DMS 273 (cell line): Measurements from ENCODE around the gene NIPA2.

Experiments used
- DNase-seq: peaks from one replicate; lab custom pipeline; 2025; ENCODE audit not compliant: unreplicated experiment; lab: John Stamatoyannopoulos, UW

The NIPA2 gene

GRCh38 chr15:22874966-22875365, 36.5 kb downstream of the NIPA2 start:
- DNase-seq: no peak

GRCh38 chr15:22877117-22877516, 38.7 kb downstream of the NIPA2 start:
- no peak for DNase-seq

GRCh38 chr15:22877607-22878006, 39.1 kb downstream of the NIPA2 start:
- no peak for DNase-seq

GRCh38 chr15:22878103-22878502, 39.6 kb downstream of the NIPA2 start:
- peak; percentile 11 for DNase-seq

- no peak for DNase-seq
Observed at GRCh38 chr15:22880068-22880980, 41.9 kb downstream of the NIPA2 start.

- no peak for DNase-seq
Observed at GRCh38 chr15:22880981-22881738, 42.7 kb downstream of the NIPA2 start.

GRCh38 chr15:22881739-22882440, 43.4 kb downstream of the NIPA2 start:
- no peak for DNase-seq

- no peak for DNase-seq
Observed at GRCh38 chr15:22883196-22883595, 44.7 kb downstream of the NIPA2 start.

GRCh38 chr15:22884344-22884743, 45.9 kb downstream of the NIPA2 start:
- peak; percentile 4 for DNase-seq

- no peak for DNase-seq
Observed at GRCh38 chr15:22885120-22885519, 46.7 kb downstream of the NIPA2 start.

- peak; percentile 53 for DNase-seq
Observed at GRCh38 chr15:22887157-22887951, 48.9 kb downstream of the NIPA2 start.

GRCh38 chr15:22888120-22888859, 49.8 kb downstream of the NIPA2 start:
- DNase-seq: peak; percentile 33

GRCh38 chr15:22889146-22889818, 50.8 kb downstream of the NIPA2 start:
- DNase-seq: no peak

- DNase-seq: no peak
Observed at GRCh38 chr15:22890296-22890695, 51.8 kb downstream of the NIPA2 start.

GRCh38 chr15:22891426-22892210, 53.2 kb downstream of the NIPA2 start:
- no peak for DNase-seq

GRCh38 chr15:22892333-22892732, 53.9 kb downstream of the NIPA2 start:
- DNase-seq: no peak

GRCh38 chr15:22893081-22893480, 54.6 kb downstream of the NIPA2 start:
- no peak for DNase-seq

- no peak for DNase-seq
Observed at GRCh38 chr15:22893881-22894280, 55.4 kb downstream of the NIPA2 start.
